ENCODE results near the gene ARHGAP24. TPM values are rescaled to one million over a fixed set of nuclear protein-coding genes. Genes with fewer than 3 reads are reported as not detected.
"Not testable (repeated sequence)": the region's sequence is repeated elsewhere in the genome, so short reads cannot be mapped to it uniquely, and the experiment has no call there.

ARHGAP24 gene
- polyA plus RNA-seq, 1 of the 3 experiments (the other 2 are of a cell fraction), result 1.4 TPM

GRCh38 chr4:85842540-85842939, 367.6 kb downstream of the ARHGAP24 start:
- H3F3A ChIP-seq (replicated peaks; ENCODE audit: insufficient read depth), result no peaks in the 10 kb centered on the region
- no peak overlapping the region for H3K4me2 ChIP-seq
- no peak overlapping the region for H2AFZ ChIP-seq (ENCODE audit: low read depth)
- H3K79me2 ChIP-seq (ENCODE audit: insufficient read depth), result no peaks in the 10 kb centered on the region
- no peaks in the 10 kb centered on the region; the same call in 1 of the 2 replicates for H3K9me2 ChIP-seq
- no peaks in the 10 kb centered on the region for H4K20me1 ChIP-seq (ENCODE audit: insufficient read depth)
- H3K27me3 ChIP-seq (ENCODE audit: insufficient read depth), result no peaks in the 10 kb centered on the region
- no peak overlapping the region for H3K27ac ChIP-seq (ENCODE audit: low read depth in 2 of 2, low read length in 1 of 2)
- POLR2A ChIA-PET, result no interaction called here
- DNase-seq, result no peak
- 81% methylated on average over 7 of the region's 7 CpGs for WGBS (ENCODE audit: low lambda C conversion rate)
- H3K9me3 ChIP-seq, result no peaks in the 10 kb centered on the region
- no peak for TF ChIP-seq FOXM1 (IDR thresholded peaks at IDR 0.05; ENCODE audit: low read depth)
- no peak for TF ChIP-seq FOSL2 (IDR thresholded peaks at IDR 0.05; ENCODE audit: borderline replicate concordance, low read depth)
- no peak for TF ChIP-seq PBX3 (IDR thresholded peaks at IDR 0.05)
- no peak for TF ChIP-seq RFX5 (IDR thresholded peaks at IDR 0.05; ENCODE audit: low read length)
- no peak for TF ChIP-seq YY1 (IDR thresholded peaks at IDR 0.05; ENCODE audit: low read depth)
- TF ChIP-seq RCOR1 (IDR thresholded peaks at IDR 0.05; ENCODE audit: low read length), result no peak
- no peak for TF ChIP-seq JUND (IDR thresholded peaks at IDR 0.05)
- TF ChIP-seq ZBTB33 (IDR thresholded peaks at IDR 0.05; ENCODE audit: borderline replicate concordance, low read depth), result no peak
- no peak for TF ChIP-seq NFIC (IDR thresholded peaks at IDR 0.05; ENCODE audit: borderline replicate concordance)
- no peak for TF ChIP-seq GABPA (IDR thresholded peaks at IDR 0.05; ENCODE audit: low read depth)
- no peak for TF ChIP-seq CHD2 (IDR thresholded peaks at IDR 0.05; ENCODE audit: low read length, partially characterized antibody)
- TF ChIP-seq REST (IDR thresholded peaks at IDR 0.05; ENCODE audit: low read depth, low read length), result no peak
- no peak for TF ChIP-seq MEF2A (IDR thresholded peaks at IDR 0.05; ENCODE audit: borderline replicate concordance, low read depth)
- no peak for TF ChIP-seq MAX (IDR thresholded peaks at IDR 0.05; ENCODE audit: low read depth)
- no peak for TF ChIP-seq NRF1 (IDR thresholded peaks at IDR 0.05; ENCODE audit: low read depth, low read length)
- H3K9ac ChIP-seq, result no peak overlapping the region
- no peaks in the 10 kb centered on the region for H3K4me1 ChIP-seq (ENCODE audit: control insufficient read depth in 1 of 2, insufficient read depth in 2 of 2, low read depth in 1 of 2, low read length in 1 of 2)
- CTCF ChIA-PET, result interaction anchor here (0.6 kb wide), 1 partner anchor 19 kb away, joined by 3 read pairs; no protein-coding TSS in a partner anchor
- H3K36me3 ChIP-seq (replicated peaks in 1 of 2; ENCODE audit: control insufficient read depth in 1 of 2, insufficient read depth in 2 of 2, low read length in 1 of 2), result no peaks in the 10 kb centered on the region
- H3K4me3 ChIP-seq (ENCODE audit: low read depth in 2 of 2, low read length in 1 of 2), result no peak overlapping the region

- CTCF ChIA-PET; H3K4me3 ChIP-seq (ENCODE audit: low read depth in 2 of 2, low read length in 1 of 2); H3K4me2 ChIP-seq; H3F3A ChIP-seq (replicated peaks; ENCODE audit: insufficient read depth); DNase-seq; H2AFZ ChIP-seq (ENCODE audit: low read depth); H3K9me3 ChIP-seq; H3K79me2 ChIP-seq (ENCODE audit: insufficient read depth); POLR2A ChIA-PET; H3K36me3 ChIP-seq (replicated peaks in 1 of 2; ENCODE audit: control insufficient read depth in 1 of 2, insufficient read depth in 2 of 2, low read length in 1 of 2); H3K27ac ChIP-seq (ENCODE audit: low read depth in 2 of 2, low read length in 1 of 2); H3K27me3 ChIP-seq (ENCODE audit: insufficient read depth); H3K9me2 ChIP-seq; H4K20me1 ChIP-seq (ENCODE audit: insufficient read depth); H3K4me1 ChIP-seq (ENCODE audit: control insufficient read depth in 1 of 2, insufficient read depth in 2 of 2, low read depth in 1 of 2, low read length in 1 of 2); H3K9ac ChIP-seq: not testable (repeated sequence)
- whole genome bisulfite sequencing (ENCODE audit: low lambda C conversion rate), result 70% methylated on average over 6 of the region's 6 CpGs
Observed at GRCh38 chr4:85853740-85854139, 378.8 kb downstream of the ARHGAP24 start.

All from SK-N-SH (cell line).